ENCODE results near the gene USP37.

Gene USP37

DNA sequence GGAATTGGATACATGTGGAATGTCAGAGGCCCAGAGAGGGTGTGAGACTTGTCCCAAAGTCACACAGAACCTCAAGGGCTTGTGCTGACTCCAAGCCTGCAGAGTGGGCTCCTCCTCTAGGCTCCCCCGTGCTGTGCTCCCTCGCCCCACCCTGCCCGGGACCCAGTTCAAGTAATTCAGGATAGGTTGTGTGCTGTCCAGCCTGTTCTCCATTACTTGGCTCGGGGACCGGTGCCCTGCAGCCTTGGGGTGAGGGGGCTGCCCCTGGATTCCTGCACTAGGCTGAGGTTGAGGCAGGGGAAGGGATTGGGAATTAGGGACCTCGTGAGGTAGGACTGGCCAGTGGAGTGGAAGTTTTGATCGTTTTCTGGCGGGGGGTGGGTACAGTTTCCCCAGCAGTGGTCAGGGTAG is 165.7 kb downstream of the USP37 start:
- Histone ChIP-seq H3K27me3 (ENCODE audit: low read depth, low read length) (no peaks in the 10 kb centered on the region), H2AFZ (ENCODE audit: low read depth, low read length) (no peak overlapping the region), H3K9ac (ENCODE audit: low read length) (no peak overlapping the region), H3K4me3 (ENCODE audit: low read length) (no peak overlapping the region), H3K36me3 (replicated peaks; ENCODE audit: low read depth, low read length) (no peaks in the 10 kb centered on the region), H3K27ac (ENCODE audit: low read length) (no peak overlapping the region), H4K20me1 (ENCODE audit: insufficient read depth, low read length) (no peaks in the 10 kb centered on the region; the same call in 1 of the 2 replicates), H3K4me2 (ENCODE audit: low read length) (no peak overlapping the region), H3K9me3 (ENCODE audit: insufficient read depth, low read length) (no peaks in the 10 kb centered on the region), H3K79me2 (ENCODE audit: low read length) (peaks cover 16% of the 10 kb centered on the region), H3K4me1 (ENCODE audit: low read length) (peaks cover 22% of the 10 kb centered on the region)
- TF ChIP-seq, protein P1, sequence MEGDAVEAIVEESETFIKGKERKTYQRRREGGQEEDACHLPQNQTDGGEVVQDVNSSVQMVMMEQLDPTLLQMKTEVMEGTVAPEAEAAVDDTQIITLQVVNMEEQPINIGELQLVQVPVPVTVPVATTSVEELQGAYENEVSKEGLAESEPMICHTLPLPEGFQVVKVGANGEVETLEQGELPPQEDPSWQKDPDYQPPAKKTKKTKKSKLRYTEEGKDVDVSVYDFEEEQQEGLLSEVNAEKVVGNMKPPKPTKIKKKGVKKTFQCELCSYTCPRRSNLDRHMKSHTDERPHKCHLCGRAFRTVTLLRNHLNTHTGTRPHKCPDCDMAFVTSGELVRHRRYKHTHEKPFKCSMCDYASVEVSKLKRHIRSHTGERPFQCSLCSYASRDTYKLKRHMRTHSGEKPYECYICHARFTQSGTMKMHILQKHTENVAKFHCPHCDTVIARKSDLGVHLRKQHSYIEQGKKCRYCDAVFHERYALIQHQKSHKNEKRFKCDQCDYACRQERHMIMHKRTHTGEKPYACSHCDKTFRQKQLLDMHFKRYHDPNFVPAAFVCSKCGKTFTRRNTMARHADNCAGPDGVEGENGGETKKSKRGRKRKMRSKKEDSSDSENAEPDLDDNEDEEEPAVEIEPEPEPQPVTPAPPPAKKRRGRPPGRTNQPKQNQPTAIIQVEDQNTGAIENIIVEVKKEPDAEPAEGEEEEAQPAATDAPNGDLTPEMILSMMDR (IDR thresholded peaks at IDR 0.05; ENCODE audit: low read depth, low read length): no peak
- TF ChIP-seq EZH2phosphoT487 (IDR thresholded peaks at IDR 0.05; ENCODE audit: low read depth): no peak

DNA sequence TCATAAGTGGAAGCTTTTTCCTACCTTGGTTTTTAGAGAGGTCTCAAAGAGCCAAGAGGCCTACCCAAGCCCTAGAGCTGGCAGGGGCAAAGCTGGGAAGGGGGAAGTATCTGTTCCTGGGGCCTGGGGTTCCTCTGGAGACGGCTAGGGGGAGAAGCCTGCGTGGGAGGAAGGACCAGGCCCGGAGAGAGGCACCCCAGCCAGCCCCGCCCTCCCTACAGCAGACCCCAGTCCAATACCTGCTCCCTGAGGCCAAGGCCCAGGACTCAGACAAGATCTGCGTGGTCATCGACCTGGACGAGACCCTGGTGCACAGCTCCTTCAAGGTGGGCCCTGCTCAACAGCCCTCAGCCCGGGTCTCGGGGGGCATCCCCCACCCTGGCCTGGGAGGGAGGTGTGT is 166.3 kb downstream of the USP37 start:
- TF ChIP-seq, protein P1 (IDR thresholded peaks at IDR 0.05; ENCODE audit: low read depth, low read length): no peak
- TF ChIP-seq EZH2phosphoT487 (IDR thresholded peaks at IDR 0.05; ENCODE audit: low read depth): no peak
- H2AFZ ChIP-seq (ENCODE audit: low read depth, low read length): no peak overlapping the region
- no peak overlapping the region for H3K9ac ChIP-seq (ENCODE audit: low read length)
- no peaks in the 10 kb centered on the region for H3K36me3 ChIP-seq (replicated peaks; ENCODE audit: low read depth, low read length)
- H3K4me2 ChIP-seq (ENCODE audit: low read length): no peak overlapping the region
- peaks cover 16% of the 10 kb centered on the region for H3K79me2 ChIP-seq (ENCODE audit: low read length)
- H3K27ac ChIP-seq (ENCODE audit: low read length): no peak overlapping the region
- H3K27me3 ChIP-seq (ENCODE audit: low read depth, low read length): no peaks in the 10 kb centered on the region
- H3K4me3 ChIP-seq (ENCODE audit: low read length): no peak overlapping the region
- H3K4me1 ChIP-seq (ENCODE audit: low read length): peaks cover 20% of the 10 kb centered on the region
- no peaks in the 10 kb centered on the region for H3K9me3 ChIP-seq (ENCODE audit: insufficient read depth, low read length)
- no peaks in the 10 kb centered on the region; the same call in 1 of the 2 replicates for H4K20me1 ChIP-seq (ENCODE audit: insufficient read depth, low read length)

DNA sequence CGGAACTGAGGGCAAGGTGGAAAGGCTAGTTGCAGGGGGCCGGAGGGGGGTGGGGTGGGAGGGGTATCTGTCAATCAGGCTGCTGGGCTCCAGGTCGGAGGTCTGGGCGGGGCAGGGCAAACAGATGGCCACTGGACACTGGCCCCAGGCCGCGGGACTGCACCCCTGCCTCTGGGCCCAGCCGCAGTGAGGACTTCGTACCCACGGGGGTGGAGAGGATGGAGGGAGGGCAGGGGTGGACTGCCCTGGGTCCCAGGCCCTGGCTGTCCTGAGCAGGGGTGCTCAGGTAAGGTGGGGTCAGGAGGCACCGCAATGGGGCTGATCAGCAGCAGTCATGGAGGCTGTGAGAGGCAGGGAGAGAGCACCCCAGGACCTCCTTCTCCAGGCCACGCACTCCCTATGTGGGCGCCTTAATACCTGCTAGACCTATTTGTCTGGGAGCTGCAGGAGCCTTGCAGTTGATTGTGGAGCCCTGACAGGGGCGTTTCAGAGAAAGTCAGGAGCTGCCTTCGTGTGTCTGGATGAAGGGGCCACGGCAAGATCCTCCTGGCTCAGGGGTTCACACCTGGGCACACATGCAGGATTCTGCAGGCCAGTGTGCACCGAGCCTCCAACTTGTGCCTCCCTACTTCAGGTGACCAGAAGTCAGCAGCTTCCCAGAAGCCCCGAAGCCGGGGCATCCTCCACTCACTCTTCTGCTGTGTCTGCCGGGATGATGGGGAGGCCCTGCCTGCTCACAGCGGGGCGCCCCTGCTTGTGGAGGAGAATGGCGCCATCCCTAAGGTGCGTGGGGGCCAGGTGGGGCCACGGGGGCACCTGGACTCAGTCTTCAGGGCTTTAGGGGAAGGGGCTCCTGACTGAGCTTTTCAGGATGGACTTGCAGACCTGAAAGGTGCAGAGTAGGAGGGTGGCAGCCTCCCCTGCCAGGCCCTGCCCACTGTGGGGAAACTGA is 166.9 kb downstream of the USP37 start:
- no peak overlapping the region; the same call in 1 of the 2 replicates for H3K27ac ChIP-seq (ENCODE audit: low read length)
- H3K9me3 ChIP-seq (ENCODE audit: insufficient read depth, low read length): no peaks in the 10 kb centered on the region
- peak overlapping the region; percentile 97 for H3K4me3 ChIP-seq (ENCODE audit: low read length)
- no peaks in the 10 kb centered on the region for H3K27me3 ChIP-seq (ENCODE audit: low read depth, low read length)
- H3K4me1 ChIP-seq (ENCODE audit: low read length): peaks cover 24% of the 10 kb centered on the region
- no peak overlapping the region for H2AFZ ChIP-seq (ENCODE audit: low read depth, low read length)
- peak overlapping the region; percentile 96 for H3K9ac ChIP-seq (ENCODE audit: low read length)
- no peaks in the 10 kb centered on the region; the same call in 1 of the 2 replicates for H4K20me1 ChIP-seq (ENCODE audit: insufficient read depth, low read length)
- H3K79me2 ChIP-seq (ENCODE audit: low read length): peaks cover 16% of the 10 kb centered on the region
- H3K4me2 ChIP-seq (ENCODE audit: low read length): peak overlapping the region; percentile 76
- TF ChIP-seq EZH2phosphoT487 (IDR thresholded peaks at IDR 0.05; ENCODE audit: low read depth): no peak
- TF ChIP-seq, protein P1 (IDR thresholded peaks at IDR 0.05; ENCODE audit: low read depth, low read length): no peak
- H3K36me3 ChIP-seq (replicated peaks; ENCODE audit: low read depth, low read length): no peaks in the 10 kb centered on the region
